Tibial artery (tissue), 4 donors: ENCODE results near the gene XPO5.

ENCODE experiments used
- DNase-seq, 2 donors: peaks; one replicate each; pipeline ENCODE4 v3.0.0-alpha.2; 2019
- H3K27ac ChIP-seq, 2 donors: fragments of 200-600 bp; sonication (generic) in 1 of 2; 1 replicate in 1 of 2; 2 replicates in 1 of 2; pipeline ENCODE4 v1.5.1; 2018 to 2019; ENCODE audit warnings: mild to moderate bottlenecking in 1 of 2
- H3K27me3 ChIP-seq, 2 donors: fragments of 200-600 bp; sonication (generic) in 1 of 2; one replicate each; pipeline versions ENCODE4 v1.5.1 to v1.6.0; 2016 to 2019
- H3K36me3 ChIP-seq, 3 donors: fragments of 200-600 bp; sonication (generic) in 2 of 3; one replicate each; pipeline ENCODE4 v1.5.1; 2016 to 2019; ENCODE audit warnings: mild to moderate bottlenecking in 2 of 3
- H3K4me1 ChIP-seq, 4 donors: fragments of 200-600 bp; sonication (generic) in 2 of 4; 1 replicate in 3 of 4; 2 replicates in 1 of 4; pipeline ENCODE4 v1.5.1; 2016 to 2019
- H3K4me3 ChIP-seq, 2 donors: fragments of 200-600 bp; sonication (generic) in 1 of 2; 1 replicate in 1 of 2; 2 replicates in 1 of 2; pipeline ENCODE4 v1.5.1; 2018 to 2019; ENCODE audit warnings: mild to moderate bottlenecking in 2 of 2
- H3K9me3 ChIP-seq, 3 donors: fragments of 200-600 bp; sonication (generic) in 1 of 3; one replicate each; pipeline ENCODE4 v1.5.1; 2016 to 2019
- CTCF ChIP-seq, 2 experiments: fragments of 200-600 bp in 1 of 2; fragments of 450-650 bp in 1 of 2; IDR thresholded peaks; one replicate each; pipeline ENCODE4 v1.5.1; 2017 to 2019; ENCODE audit warnings: antibody characterized with exemption in 2 of 2, mild to moderate bottlenecking in 1 of 2, moderate library complexity in 1 of 2
- intact Hi-C: fragments of 100-400 bp; cut with DNase I; formaldehyde crosslinking; loops from one replicate; pipeline ENCODE4 v1.15.0; 2023; ENCODE audit warnings: low total_unique reads

Gene XPO5

DNA sequence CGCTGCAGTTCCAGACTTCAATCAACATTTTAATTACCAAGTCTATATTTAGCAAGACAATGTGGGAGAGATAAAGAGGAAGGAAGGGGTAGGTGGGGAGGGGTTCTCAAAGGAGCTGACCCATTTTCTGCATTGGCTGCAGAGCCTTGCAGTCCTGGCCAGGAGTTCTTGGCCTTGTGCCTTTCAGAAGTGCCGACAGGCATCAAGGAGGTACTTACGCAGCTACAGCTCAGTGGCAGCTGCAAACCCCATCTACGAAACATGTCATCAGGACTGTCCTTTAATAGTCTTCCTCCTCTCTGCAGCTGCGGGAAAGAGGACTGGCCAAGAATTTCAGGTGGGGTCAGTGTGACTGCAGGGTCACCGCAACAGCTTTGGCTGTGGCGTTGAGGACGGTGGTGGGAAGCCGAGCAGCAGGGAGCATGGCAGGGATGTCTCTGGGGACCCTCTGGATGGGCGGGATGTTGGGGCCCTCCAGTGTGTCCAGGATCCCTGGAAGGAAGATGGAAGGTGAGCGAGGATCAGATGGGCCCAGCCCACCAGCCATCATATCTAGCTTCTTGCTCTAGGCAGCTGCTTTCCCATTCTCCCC is 63.9 kb downstream of the XPO5 start:
- Histone ChIP-seq H3K4me1 (peaks cover 0 to 54% (median 37%) of the 10 kb centered on the region in 4 donors), H3K36me3 (peaks cover 29 to 45% (median 31%) of the 10 kb centered on the region in 3 donors), H3K27ac (no peak overlapping the region), H3K27me3 (no peaks in the 10 kb centered on the region), H3K9me3 (no peaks in the 10 kb centered on the region), H3K4me3 (no peak overlapping the region)
- TF ChIP-seq CTCF (IDR thresholded peaks at IDR 0.05), result no peak
- no peak for DNase-seq
- intact Hi-C loops, result loop anchor here (5.0 kb wide), 1 partner anchor 65 kb away; the partner anchor contains the start of genes POLH and XPO5

DNA sequence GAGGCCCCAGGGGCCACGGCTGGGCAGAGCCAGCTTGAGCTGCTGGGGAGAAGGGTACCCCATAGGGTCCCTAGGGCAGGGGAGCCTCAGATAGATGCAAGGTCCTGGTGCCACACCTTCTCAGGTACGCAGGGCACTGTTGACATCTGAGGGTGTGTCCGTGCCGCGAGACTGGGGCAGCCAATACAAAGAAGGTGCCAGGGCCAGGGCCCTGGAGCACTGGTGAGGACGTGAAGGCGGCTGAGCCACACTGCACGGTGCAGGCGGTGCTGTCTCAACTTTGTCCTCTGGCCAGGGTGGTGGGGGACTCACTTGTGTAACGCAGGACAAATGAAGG is 65.0 kb downstream of the XPO5 start:
- intact Hi-C loops, result loop anchor here (5.0 kb wide), 1 partner anchor 67 kb away; the partner anchor contains the start of genes POLH and XPO5
- H3K9me3 ChIP-seq, result no peaks in the 10 kb centered on the region
- H3K27me3 ChIP-seq, result no peaks in the 10 kb centered on the region
- no peak for TF ChIP-seq CTCF (IDR thresholded peaks at IDR 0.05)
- H3K36me3 ChIP-seq, result peaks cover 29 to 49% (median 32%) of the 10 kb centered on the region in 3 donors
- peaks cover 0 to 51% (median 34%) of the 10 kb centered on the region in 4 donors for H3K4me1 ChIP-seq
- DNase-seq, result no peak
- peak overlapping the region; percentile 61 to 75 for H3K4me3 ChIP-seq
- H3K27ac ChIP-seq, result peak overlapping the region; percentile 35 to 51

GRCh38 chr6:43509984-43510826 is 65.6 kb downstream of the XPO5 start, which contains the start of gene LRRC73:
TSS of gene LRRC73 (minus strand) at chr6:43510346. CDS start at chr6:43509785, 561 bp downstream.
- Histone ChIP-seq H3K4me3 (peak within 1 kb of the TSS; percentile 61 to 75), H3K4me1 (peaks cover 0 to 45% (median 28%) of the 10 kb centered on the region in 4 donors), H3K27ac (peak within 1 kb of the TSS; percentile 35 to 51), H3K9me3 (no peaks in the 10 kb centered on the region), H3K36me3 (peaks cover 31 to 50% (median 38%) of the 10 kb centered on the region in 3 donors), H3K27me3 (no peaks in the 10 kb centered on the region)
- no peak for TF ChIP-seq CTCF (IDR thresholded peaks at IDR 0.05)
- intact Hi-C loops, result loop anchor here (5.0 to 10.0 kb wide), 3 partner anchors 67 to 245 kb away; partner anchors contain the start of genes POLH, XPO5 and ZNF318
- peak; percentile 78 to 93 for DNase-seq

- no peaks in the 10 kb centered on the region for H3K9me3 ChIP-seq
- no peak for TF ChIP-seq CTCF (IDR thresholded peaks at IDR 0.05)
- DNase-seq, result no peak
- H3K36me3 ChIP-seq, result peaks cover 31 to 53% (median 46%) of the 10 kb centered on the region in 3 donors
- intact Hi-C loops, result loop anchor here (10.0 kb wide), 2 partner anchors 145 to 245 kb away; partner anchors contain the start of gene ZNF318
- H3K4me1 ChIP-seq, result peaks cover 0 to 37% (median 22%) of the 10 kb centered on the region in 4 donors
- peak overlapping the region; percentile 35 to 51 for H3K27ac ChIP-seq
- peak overlapping the region; percentile 61 to 75 for H3K4me3 ChIP-seq
- H3K27me3 ChIP-seq, result no peaks in the 10 kb centered on the region
Measured at GRCh38 chr6:43509142-43509983, 66.5 kb downstream of the XPO5 start.
